IMR-90 (cell line): ENCODE data around the gene RBBP8NL.

Source experiments
- CTCF ChIP-seq: conservative IDR thresholded peaks from 2 replicates; pipeline ENCODE4 v1.5.1; 2012; ENCODE audit warnings: mild to moderate bottlenecking, low read depth, low read length, improper control_type of control experiment
- MAFK ChIP-seq: IDR thresholded peaks from 2 replicates; pipeline ENCODE4 v1.6.1; 2012; ENCODE audit warnings: low read depth, low read length, improper control_type of control experiment
- MXI1 ChIP-seq: IDR thresholded peaks from 2 replicates; pipeline ENCODE4 v1.6.1; 2012; ENCODE audit warnings: low read depth, mild to moderate bottlenecking, low read length, moderate library complexity, borderline replicate concordance
- NFE2L2 ChIP-seq: fragments of 150-350 bp; IDR thresholded peaks from 2 replicates; pipeline ENCODE4 v1.6.1; 2016; ENCODE audit warnings: low read depth, mild to moderate bottlenecking, low read length
- RAD21 ChIP-seq: IDR thresholded peaks from 2 replicates; pipeline ENCODE4 v1.6.1; 2012; ENCODE audit warnings: low read length, improper control_type of control experiment

- TF ChIP-seq MXI1 (no peak), CTCF (no peak), NFE2L2 (no peak), RAD21 (no peak), MAFK (no peak)
Measured at GRCh38 chr20:62470001-62470400, 42.7 kb upstream of the RBBP8NL start.
